Renal pelvis (tissue), 4 donors: Measurements from ENCODE around the gene CFAP410. TPM values are rescaled to one million over a fixed set of nuclear protein-coding genes. Genes with fewer than 3 reads are reported as not detected.
"Not testable (repeated sequence)": the region's sequence is repeated elsewhere in the genome, so short reads cannot be mapped to it uniquely, and the experiment has no call there.

ENCODE experiments used
- DNase-seq: peaks from one replicate; pipeline ENCODE4 v3.0.0-alpha.2; 2013
- polyA plus RNA-seq, 3 donors: library from polyadenylated mRNA; unstranded; fragments of 120-200 nt; gene quantifications; one replicate each; pipeline ENCODE4 v1.2.1, GENCODE V29; 2013; ENCODE audit not compliant: insufficient read length in 3 of 3

Gene CFAP410
- polyA plus RNA-seq, 3 donors = 32.6 to 37.0 (median 33.0) TPM

DNA sequence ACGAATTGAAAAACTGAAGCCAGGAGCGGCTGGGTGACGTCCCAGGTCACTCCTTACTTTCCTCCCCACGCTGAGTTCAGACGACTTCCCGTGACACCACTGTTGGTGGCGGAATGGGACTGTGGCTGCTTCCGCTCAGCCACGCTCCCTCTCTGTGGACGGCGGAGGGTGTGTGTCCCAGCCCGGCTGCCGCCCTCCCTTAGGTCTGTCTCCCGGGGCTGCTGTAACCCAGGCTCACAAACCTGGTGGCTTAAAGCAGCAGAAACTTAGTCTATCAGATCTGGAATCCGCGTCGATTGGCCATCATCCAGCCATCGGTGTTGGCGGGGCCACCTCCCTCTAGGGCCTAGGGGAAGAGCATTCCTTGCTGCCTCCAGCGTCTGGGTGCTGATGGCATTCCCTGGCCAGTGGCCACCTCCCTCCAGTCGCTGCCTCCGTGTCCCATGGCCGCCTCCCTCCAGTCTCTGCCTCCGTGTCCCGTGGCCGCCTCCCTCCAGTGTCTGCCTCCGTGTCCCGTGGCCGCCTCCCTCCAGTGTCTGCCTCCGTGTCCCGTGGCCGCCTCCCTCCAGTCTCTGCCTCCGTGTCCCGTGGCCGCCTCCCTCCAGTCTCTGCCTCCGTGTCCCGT, 31.7 kb upstream of the CFAP410 start:
- no peak for DNase-seq

DNA sequence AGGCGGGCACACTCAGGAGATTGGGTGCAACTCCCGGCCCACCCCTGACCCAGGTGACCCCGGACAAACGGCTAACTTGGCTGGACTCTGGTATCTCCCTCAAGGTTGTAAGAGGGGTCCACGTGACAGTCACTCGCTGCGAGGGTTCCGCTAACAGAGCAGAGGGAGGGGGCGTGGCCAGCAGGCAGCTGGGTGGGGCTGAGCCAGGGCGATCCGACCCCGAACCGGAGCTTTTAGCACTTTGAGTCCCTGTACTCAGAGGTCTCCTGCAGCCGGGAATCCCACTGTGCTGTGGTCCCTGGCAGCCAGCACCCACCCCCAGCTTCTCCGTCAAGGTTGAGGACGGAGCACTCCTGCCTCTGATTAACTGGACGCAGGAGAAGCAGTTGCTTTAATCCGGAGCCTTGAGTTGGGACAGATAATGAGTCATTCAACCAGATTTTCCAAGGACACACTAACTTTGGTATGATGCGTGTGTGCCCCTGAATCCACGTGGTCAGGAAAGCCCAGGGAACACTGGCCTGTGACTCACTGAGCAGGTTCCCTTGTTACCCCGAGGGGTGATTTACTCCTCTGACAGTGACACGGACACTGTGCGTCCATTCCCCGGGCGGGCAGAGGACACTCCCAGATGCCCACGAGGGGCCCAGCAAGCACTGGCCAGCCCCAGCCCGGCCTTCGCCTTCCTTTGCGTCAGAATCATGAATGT, 31.0 kb upstream of the CFAP410 start:
- DNase-seq = peak; percentile 44

DNA sequence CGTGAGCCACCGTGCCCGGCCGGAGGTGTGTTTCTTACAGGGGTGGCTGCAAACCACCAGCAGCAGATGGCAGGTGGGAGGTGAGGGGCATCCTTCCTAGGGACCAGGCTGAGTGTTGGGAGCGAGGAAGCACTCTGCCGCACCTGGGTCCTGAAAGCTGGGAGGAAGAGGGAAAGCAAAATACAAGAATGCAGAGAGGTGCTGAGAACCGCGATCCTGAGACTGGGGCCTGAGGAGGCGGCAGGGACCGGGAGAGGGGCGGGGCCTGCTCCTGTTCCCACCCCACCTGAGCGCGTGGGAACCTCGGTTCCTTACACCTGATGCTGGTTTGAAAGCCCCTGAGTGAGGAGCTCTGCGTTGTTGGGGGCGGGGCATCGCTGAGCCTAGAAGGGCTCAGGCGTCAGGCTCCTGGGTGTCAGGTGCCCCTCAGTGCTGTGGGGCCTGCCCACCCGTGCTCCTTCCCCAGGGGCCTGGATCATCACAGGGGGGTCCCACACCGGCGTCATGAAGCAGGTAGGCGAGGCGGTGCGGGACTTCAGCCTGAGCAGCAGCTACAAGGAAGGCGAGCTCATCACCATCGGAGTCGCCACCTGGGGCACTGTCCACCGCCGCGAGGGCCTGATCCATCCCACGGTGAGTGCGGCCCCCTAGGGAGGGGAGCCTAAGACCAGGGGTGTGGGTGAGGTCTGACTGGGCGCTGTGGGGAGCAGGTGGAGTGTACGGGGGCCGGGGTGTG, 29.7 kb upstream of the CFAP410 start:
- no peak for DNase-seq

DNA sequence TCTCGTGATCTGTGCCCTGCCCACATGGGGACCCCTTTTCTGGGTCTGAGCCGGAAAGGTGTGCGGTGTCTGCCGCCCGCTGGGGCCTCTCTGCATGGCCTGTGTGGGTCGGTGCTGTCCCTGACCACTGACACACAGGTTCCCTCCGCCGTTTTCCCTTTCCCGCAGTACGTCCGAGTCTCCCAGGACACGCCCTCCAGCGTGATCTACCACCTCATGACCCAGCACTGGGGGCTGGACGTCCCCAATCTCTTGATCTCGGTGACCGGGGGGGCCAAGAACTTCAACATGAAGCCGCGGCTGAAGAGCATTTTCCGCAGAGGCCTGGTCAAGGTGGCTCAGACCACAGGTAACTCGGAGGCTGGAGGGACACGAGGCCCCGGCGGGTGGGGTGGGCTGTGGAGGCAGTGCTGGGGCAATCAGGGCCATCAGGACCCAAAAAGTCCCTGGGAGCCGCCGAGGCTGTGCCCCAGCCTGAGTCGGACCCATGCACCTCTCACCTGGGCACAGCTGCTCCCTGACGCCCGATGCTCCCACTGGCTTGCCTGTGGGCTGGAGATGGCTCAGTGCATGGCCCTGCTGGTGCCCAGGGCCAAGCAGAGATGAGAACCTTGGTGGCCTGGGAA, 27.5 kb upstream of the CFAP410 start:
- DNase-seq = no peak

DNA sequence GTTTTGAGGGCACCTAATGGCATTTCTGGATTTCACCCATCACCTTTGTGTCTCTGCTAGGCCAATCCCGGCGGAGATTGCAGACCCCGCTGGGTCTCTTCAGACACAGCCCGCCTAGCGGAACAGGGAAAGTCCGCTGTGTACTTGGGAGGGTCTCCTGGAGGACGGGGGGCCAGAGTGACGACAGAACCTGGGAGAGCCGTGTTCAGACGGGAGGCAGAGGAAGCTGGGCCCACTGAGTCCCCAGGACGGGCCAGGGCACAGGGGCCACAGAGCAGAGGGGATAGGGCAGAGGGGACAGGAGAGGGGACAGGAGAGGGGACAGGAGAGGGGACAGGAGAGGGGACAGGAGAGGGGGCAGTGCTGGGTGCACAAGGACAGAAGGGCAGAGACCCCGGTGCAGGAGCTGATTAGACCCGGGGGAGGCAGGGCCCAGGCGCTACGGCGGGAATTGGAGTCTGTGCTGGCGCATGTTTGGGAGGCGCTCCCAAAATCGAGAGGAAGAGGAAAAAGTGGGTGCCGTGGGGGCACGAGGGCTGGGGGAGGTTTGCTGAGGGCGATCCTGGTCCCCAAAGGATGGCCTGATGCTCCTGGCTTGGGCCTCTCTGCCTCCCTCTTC, 26.9 kb upstream of the CFAP410 start:
- no peak for DNase-seq

DNA sequence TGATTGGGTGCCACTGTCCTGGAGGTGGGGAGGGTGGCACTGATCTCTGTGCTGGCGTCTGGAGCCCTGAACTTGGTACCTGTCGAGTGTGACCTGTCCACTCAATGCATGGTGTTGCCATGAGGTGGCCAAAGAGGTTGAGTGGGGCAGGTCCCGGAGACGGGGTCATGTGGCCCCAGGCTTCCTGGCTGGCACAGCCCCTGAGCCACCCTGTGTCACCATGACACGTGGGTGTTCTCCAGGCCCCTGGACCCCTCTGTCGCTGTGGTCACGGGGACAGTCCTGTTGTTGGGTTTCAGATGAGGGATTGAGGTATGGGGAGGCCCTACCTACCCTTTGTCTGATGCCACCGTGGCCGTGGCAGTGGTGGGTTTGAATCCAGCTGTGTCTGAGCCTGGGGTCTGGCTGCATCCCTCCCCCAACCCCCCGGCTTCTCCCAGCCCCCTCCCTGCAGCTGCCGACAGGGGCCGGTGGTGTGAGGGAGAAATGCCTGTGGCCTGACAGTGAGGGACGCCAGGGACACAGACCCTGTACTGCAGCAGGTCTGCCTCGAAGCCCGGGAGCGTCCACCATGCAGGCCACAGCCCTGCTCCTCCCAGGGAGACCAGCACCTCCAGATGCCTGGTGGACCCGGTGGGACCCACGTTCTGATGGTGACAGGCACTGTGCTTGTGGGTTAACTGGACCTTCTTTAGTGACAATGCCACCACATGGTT, 26.2 kb upstream of the CFAP410 start:
- DNase-seq = no peak

DNA sequence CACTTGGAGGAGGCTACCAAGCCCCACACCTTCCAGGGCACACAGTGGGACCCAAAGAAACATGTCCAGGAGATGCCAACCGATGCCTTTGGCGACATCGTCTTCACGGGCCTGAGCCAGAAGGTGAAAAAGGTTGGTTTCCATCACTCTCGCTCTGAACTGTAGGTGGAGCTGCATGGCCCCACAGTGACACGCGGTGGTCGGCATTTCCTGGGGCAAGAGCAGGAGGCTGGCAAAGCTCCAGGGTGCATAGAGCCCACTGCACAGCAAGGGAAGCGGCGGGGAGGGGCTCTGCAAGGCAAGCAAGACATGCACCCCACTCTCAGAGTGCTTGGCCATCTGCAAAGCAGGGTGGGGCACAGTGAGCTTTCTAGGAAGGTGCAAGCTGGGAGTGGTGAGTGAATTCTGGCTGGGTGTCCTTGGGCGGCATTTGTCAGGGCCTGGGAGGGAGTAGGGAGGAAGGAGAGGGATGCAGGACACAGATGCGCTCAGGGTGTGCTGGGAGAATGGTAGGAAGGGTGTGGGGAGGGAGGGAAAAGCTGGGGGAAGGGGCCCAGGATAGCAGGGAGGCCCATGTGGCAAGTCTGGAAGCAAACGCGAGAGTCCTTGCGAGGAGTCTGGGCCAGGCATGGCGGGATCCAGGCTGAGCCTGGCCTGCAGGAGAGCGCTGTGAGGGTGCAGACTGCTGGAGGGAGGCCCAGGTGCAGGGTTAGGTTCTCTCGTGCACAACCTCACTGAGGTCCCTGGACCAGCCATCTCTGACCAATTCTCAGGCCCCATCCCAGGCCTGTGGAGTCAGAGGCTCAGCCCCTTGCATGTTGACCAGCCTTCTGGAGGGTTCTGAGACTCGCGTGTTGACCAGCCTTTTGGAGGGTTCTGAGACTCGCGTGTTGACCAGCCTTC, 25.2 kb upstream of the CFAP410 start:
- no peak for DNase-seq

DNA sequence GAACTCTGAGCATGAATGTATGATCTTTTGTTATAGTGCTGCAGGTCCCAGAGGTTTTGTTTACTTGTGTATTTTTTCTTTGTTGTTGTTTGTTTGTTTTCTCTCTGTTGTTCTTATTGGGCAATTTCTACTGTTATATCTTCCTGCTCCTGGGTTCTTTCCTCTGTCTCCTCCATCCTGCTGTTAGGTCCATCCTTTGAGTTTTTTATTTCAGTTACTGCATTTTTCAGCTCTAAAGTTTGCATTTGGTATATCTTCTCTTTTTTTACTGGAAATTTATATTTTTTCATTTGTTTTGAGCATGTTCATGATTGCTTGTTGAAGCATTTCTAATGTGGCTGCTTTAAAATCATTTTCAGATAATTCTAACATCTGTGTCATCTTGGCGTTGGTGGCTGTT, 24.1 kb upstream of the CFAP410 start:
- no peak for DNase-seq

DNA sequence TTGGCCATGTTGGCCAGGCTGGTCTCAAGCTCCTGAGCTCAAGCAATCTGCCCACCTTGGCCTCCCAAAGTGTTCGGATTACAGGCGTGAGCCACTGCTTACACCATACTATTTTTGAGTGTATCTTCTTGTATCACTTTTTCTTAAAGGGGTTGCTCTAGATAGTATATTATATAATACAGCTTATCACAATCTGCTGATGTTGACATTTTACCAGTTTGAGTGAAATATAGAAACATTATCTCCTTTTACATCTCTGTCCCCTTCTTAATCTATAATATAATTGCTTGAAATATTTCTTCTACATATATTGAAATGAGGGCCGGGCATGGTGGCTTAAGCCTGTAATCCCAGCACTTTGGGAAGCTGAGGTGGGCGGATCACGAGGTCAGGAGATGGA, 22.7 kb upstream of the CFAP410 start:
- not testable (repeated sequence) for DNase-seq

DNA sequence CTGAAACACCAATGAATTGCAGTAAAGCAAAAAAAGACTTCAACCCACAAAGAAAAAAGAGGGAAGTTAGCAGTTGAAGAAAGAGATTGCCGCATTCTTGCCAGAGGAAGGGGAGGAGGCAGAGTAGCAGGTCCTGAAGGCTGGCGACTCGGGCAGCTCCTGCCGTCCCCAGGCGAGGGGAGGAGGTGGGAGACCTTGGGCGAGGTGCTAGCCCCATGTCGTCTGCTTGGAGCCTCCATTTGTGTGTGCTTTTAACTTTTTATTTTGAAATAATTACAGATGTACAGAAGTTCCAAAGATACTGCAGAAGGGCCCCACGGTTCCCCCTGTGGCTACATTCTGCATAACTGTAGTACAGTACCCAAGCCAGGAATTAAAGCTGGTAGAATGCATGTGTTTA, 21.0 kb upstream of the CFAP410 start:
- no peak for DNase-seq

DNA sequence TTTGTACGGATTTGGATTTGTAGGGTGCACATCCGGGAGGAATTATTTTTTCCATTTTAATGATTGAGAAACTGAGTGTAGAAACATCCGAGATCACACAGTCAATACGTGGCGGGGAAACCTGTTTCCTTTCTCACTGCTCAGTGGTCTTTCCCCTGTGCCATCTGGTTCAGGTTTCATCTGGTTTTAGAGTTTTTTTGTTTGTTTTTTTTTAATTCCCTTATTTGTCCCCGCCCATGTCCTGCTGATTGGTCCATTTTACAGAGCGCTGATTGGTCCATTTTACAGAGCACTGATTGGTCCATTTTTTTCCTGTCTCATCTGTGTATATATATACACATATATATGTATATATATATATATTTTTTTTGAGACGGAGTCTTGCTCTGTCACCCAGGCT, 20.2 kb upstream of the CFAP410 start:
- no peak for DNase-seq

DNA sequence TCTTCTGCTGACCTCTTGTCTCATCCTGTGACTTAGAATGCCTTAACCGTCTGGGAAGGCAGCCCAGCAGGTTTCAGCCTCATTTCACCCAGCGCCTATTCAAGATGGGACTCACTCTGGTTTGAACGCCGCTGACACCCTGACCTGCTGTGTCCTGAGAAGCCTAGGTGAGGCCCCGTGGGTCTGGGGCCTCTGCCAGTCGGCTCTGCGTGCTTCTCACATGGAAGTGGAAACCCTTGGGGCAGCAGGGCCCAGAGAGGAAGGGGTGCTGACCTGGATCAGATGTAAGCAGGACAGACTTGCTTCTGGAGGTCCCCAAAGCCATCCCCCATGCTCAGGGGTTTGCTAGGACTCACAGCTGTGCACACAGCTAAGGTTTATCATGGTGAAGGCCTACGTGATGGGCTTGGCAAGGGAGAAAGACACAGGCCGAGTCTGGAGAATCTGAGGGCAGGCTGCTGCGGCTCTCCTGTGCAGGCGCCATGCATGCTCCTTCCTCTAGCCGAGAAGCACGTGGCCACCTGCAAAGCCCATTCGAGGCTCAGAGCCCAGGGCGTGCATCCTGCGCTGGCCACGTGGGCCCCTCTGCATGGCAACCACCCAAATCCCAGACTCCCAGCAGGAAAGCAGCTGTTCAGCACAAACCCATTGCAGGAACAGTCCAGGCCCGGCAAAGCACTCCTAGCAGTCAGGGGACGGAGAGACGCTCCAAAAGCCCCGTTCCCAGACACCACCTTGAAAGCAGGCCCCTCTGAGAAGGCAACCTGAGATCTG, 18.1 kb upstream of the CFAP410 start:
- DNase-seq = no peak

DNA sequence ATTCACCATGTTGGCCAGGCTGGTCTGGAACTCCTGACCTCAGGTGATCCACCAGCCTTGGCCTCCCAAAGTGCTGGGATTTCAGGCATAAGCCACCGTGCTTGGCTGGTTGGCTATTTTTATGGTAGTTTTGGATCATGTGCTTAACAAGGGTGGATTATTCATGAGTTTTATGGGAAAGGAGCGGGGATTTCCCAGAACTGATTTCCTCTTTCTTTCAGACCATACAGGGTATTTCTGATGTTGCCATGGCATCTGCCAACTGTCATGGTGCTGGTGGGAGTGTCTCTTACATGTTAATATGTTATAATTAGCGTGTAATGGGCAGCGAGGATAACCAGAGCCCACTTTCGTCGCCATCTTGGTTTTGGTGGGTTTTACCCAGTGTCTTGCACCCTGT, 17.4 kb upstream of the CFAP410 start:
- no peak for DNase-seq

DNA sequence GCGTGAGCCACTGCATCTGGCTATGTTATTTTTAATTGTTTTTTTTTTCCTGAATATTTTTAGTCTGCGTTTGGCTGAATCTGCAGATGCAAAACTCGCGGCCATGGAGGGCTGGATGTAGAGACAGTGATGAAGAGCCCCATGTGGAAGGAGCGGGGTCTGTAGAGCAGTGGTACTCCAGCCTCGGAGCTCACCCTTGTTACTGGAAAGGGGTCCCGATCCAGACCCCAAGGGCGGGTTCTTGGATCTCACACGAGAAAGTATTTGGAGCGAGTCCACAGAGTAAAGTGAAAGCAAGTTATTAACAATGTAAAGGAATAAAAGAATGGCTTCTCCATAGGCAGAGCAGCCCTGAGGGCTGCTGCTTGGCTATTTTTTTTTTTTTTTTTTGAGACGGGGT, 17.0 kb upstream of the CFAP410 start:
- no peak for DNase-seq

DNA sequence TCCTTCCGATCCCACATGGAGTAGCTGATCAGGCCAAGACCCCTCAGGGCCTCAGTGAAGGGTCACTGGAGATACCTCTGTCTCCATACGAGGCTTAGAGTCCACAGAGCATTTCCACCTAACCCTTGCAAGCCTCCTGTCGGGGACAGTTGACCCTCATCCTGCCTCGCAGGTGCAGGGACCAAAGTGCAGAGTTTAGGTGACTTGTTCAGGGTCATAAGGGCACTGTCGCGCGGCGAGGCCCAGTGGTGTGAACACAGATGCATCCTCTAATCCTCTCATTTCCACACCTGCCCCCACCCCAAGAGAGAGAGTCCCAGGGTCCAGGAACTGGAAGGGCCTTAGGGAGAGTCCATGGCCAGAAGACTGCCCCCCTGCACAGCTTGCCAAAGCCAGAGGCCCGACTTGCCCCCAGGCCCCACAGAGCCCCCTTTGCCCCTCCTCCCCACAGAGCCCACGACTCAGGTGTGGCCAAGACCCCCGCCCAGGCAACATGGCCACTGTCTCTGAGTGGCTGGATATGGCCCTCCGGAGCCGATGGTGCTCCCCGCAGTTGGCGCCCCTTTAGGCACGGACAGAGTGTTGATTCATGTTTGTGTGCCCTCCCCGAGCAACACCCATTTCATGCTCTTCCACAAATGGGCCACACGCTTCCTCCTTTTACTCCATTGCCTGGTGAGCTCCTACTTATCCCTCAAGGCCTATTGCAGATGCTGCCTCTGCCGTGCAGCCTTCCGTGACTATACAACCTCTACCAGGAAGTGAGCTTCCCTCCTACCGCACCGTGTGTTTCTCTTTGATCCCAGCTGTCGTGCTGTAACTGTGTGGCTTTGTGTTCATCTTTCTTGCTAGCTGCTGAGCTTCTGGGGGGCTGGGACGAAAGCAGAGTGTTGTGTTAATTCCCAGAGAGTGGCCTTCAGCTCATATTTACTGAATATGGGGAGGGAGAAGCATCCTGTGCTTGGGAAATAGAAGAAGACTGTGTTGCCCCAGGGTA, 15.9 kb upstream of the CFAP410 start:
- DNase-seq = no peak

DNA sequence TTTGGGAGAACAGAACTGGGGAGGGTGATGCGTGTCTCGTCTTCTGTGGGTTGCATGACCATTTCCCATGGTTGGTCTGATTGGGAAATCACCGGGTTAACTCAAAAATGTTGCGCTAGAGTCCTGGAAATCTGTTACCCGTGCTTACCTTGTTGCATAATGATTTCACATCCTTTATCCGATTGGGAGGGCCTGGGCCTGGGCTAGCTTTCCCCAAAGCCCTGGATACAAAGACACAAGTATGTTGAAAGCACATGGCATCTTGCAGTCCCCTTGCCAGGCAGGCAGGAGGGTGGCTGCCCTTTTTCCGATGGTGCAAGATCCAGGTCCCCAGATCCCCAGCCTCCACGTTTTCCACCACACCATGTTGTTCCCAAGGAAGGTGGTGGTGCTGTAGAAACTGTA, 14.8 kb upstream of the CFAP410 start:
- DNase-seq = no peak

DNA sequence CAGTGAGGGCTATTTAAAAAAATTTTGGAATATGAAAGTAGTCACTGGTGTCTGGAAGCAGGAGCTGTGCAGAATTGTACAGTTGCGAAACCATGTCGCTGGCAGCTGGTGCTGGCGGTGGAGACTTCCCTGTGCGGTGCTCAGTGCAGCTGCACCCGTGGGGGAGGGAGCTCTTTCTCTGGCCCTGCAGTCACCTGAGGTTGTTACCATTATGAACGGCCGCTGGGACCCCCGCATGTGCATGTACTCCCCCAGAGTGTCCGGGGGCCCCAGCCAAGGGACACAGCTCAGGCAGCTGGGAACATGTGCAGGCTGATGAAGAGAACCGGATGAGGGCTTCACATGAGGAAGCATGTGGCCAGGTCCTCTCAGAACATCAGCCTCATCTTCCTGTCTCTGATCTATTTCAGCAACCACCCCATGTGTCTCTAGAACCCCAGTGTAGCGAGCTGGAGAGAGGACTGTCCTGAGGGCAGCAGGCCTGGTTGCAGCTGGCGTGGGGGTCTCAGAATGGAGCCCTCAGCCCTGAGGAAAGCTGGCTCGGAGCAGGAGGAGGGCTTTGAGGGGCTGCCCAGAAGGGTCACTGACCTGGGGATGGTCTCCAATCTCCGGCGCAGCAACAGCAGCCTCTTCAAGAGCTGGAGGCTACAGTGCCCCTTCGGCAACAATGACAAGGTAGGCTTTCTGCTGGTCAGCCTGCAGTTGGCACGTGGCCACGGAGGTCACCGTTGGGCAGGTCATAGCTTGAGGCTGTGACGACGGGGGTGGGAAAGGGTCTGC, 14.2 kb upstream of the CFAP410 start, which contains the start of gene TRPM2:
Gene TRPM2 (plus strand): TSS at position 431 of the 780 bp plus-strand sequence. CDS start 80 bp downstream, at position 511.
- DNase-seq = no peak
